Measurements from ENCODE around the gene SPPL2B. TPM values are rescaled to one million over a fixed set of nuclear protein-coding genes. Genes with fewer than 3 reads are reported as not detected.

Gene SPPL2B
- total RNA-seq, 4 donors from 2014 or later = 47.8 to 97.8 (median 67.3) TPM

GRCh38 chr19:2330632-2331284 lies 2.3 kb downstream of the SPPL2B start:
- peaks cover 40 to 60% of the 10 kb centered on the region in 2 donors for H3K4me1 ChIP-seq
- no peaks in the 10 kb centered on the region for H3K27me3 ChIP-seq
- WGBS, 2 donors = 70 to 78% methylated on average over 18 to 19 of the region's 20 CpGs
- no peak overlapping the region for H3K27ac ChIP-seq
- H3K36me3 ChIP-seq = no peaks in the 10 kb centered on the region
- TF ChIP-seq, protein P1, sequence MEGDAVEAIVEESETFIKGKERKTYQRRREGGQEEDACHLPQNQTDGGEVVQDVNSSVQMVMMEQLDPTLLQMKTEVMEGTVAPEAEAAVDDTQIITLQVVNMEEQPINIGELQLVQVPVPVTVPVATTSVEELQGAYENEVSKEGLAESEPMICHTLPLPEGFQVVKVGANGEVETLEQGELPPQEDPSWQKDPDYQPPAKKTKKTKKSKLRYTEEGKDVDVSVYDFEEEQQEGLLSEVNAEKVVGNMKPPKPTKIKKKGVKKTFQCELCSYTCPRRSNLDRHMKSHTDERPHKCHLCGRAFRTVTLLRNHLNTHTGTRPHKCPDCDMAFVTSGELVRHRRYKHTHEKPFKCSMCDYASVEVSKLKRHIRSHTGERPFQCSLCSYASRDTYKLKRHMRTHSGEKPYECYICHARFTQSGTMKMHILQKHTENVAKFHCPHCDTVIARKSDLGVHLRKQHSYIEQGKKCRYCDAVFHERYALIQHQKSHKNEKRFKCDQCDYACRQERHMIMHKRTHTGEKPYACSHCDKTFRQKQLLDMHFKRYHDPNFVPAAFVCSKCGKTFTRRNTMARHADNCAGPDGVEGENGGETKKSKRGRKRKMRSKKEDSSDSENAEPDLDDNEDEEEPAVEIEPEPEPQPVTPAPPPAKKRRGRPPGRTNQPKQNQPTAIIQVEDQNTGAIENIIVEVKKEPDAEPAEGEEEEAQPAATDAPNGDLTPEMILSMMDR (IDR thresholded peaks at IDR 0.05) = no peak
- no peak for TF ChIP-seq POLR2A (IDR thresholded peaks at IDR 0.05)
- peak; percentile 14 to 20 for DNase-seq
- H3K4me3 ChIP-seq (replicated peaks in 1 of 3) = no peak overlapping the region
- intact Hi-C loops (cut with DNase I) = loop anchor here (5.0 kb wide), 1 partner anchor 93 kb away; the partner anchor contains the start of genes PLEKHJ1 and SF3A2
- no peaks in the 10 kb centered on the region for H3K9me3 ChIP-seq

- Histone ChIP-seq H3K9me3 (no peaks in the 10 kb centered on the region), H3K36me3 (no peaks in the 10 kb centered on the region), H3K4me1 (peaks cover 40 to 59% of the 10 kb centered on the region in 2 donors), H3K4me3 (replicated peaks in 1 of 3) (no peak overlapping the region), H3K27me3 (no peaks in the 10 kb centered on the region), H3K27ac (no peak overlapping the region)
- intact Hi-C loops (cut with DNase I) = loop anchor here (5.0 kb wide), 1 partner anchor 94 kb away; the partner anchor contains the start of genes PLEKHJ1 and SF3A2
- DNase-seq = no peak
- no peak for TF ChIP-seq POLR2A (IDR thresholded peaks at IDR 0.05)
- TF ChIP-seq, protein P1 (IDR thresholded peaks at IDR 0.05) = no peak
- WGBS, 2 donors = 78 to 79% methylated on average over 7 to 8 of the region's 12 CpGs
These were observed 3.2 kb downstream of the SPPL2B start for GRCh38 chr19:2331601-2332246.

GRCh38 chr19:2332341-2333026 lies 4.0 kb downstream of the SPPL2B start:
- 79 to 83% methylated on average over 8 of the region's 17 CpGs for WGBS, 2 donors
- TF ChIP-seq, protein P1 (IDR thresholded peaks at IDR 0.05) = no peak
- TF ChIP-seq POLR2A (IDR thresholded peaks at IDR 0.05) = no peak
- peak in 1 of 2 donors; percentile 10 for DNase-seq
- Histone ChIP-seq H3K4me3 (replicated peaks in 1 of 3) (no peak overlapping the region), H3K4me1 (peaks cover 34 to 51% of the 10 kb centered on the region in 2 donors), H3K9me3 (no peaks in the 10 kb centered on the region), H3K27ac (no peak overlapping the region), H3K36me3 (no peaks in the 10 kb centered on the region), H3K27me3 (no peaks in the 10 kb centered on the region)
- intact Hi-C loops (cut with DNase I) = loop anchor here (5.0 kb wide), 1 partner anchor 95 kb away; the partner anchor contains the start of genes PLEKHJ1 and SF3A2

GRCh38 chr19:2333027-2333806 lies 4.7 kb downstream of the SPPL2B start:
- Histone ChIP-seq H3K36me3 (no peaks in the 10 kb centered on the region), H3K4me3 (replicated peaks in 1 of 3) (no peak overlapping the region), H3K9me3 (no peaks in the 10 kb centered on the region), H3K27me3 (no peaks in the 10 kb centered on the region), H3K27ac (no peak overlapping the region), H3K4me1 (peaks cover 29 to 47% of the 10 kb centered on the region in 2 donors)
- intact Hi-C loops (cut with DNase I) = loop anchor here (5.0 kb wide), 1 partner anchor 96 kb away; the partner anchor contains the start of genes PLEKHJ1 and SF3A2
- no peak for DNase-seq
- 49 to 60% methylated on average over 13 to 20 of the region's 27 CpGs for WGBS, 2 donors
- TF ChIP-seq POLR2A (IDR thresholded peaks at IDR 0.05) = no peak
- TF ChIP-seq, protein P1 (IDR thresholded peaks at IDR 0.05) = no peak
